T-cell (primary cell): ENCODE measurements around the gene CCNB1IP1. TPM values are rescaled to one million over a fixed set of nuclear protein-coding genes. Genes with fewer than 3 reads are reported as not detected.

Experiments
- ATAC-seq, 4 experiments: fragments of 200-7000 bp in 3 of 4; fragments of 150-1000 bp in 1 of 4; cut with Tn5 transposase; replicated peaks in 1 of 4; 1 replicate in 3 of 4; 2 replicates in 1 of 4; pipeline ENCODE4 v1.10.0; 2021; ENCODE audit warnings: moderate library complexity in 3 of 4, mild to moderate bottlenecking in 2 of 4, moderate number of reproducible peaks in 1 of 4
- CTCF ChIA-PET, 2 donors: fragments of 300-600 bp; sonication (Branson Sonifier 250); formaldehyde crosslinking; loops; one replicate each; lab custom pipeline; 2022; ENCODE audit warnings: antibody characterized with exemption in 2 of 2; lab: Charles Lee
- POLR2A ChIA-PET, 2 donors: fragments of 300-600 bp; sonication (Branson Sonifier 250); formaldehyde crosslinking; loops; one replicate each; lab custom pipeline; 2022; ENCODE audit warnings: antibody characterized with exemption in 2 of 2; lab: Charles Lee
- DNase-seq, 35 experiments: peaks; one replicate each; pipeline versions ENCODE4 v3.0.0 to v3.0.0-alpha.2; 2013 to 2023
- H3K27ac ChIP-seq: one replicate; pipeline ENCODE4 v1.5.1; 2013; ENCODE audit warnings: low read length
- H3K27me3 ChIP-seq, 2 experiments: replicated peaks in 1 of 2; 1 replicate in 1 of 2; 2 replicates in 1 of 2; pipeline versions ENCODE4 v1.6.1 to v1.7.0; 2013; ENCODE audit warnings: low read length in 1 of 2, mixed read lengths in 1 of 2; ENCODE audit not compliant: control insufficient read depth in 2 of 2, insufficient read depth in 2 of 2; ENCODE audit errors: extremely low read depth in 1 of 2
- H3K36me3 ChIP-seq, 2 donors: 1 replicate in 1 of 2; 2 replicates in 1 of 2; pipeline versions ENCODE4 v1.6.1 to v1.7.0; 2013; ENCODE audit warnings: low read length in 1 of 2; ENCODE audit not compliant: control insufficient read depth in 2 of 2, insufficient read depth in 1 of 2; ENCODE audit errors: extremely low read depth in 1 of 2
- H3K4me1 ChIP-seq, 2 experiments: 1 replicate in 1 of 2; 2 replicates in 1 of 2; pipeline versions ENCODE4 v1.6.1 to v1.7.0; 2013; ENCODE audit warnings: low read length in 2 of 2, mixed read lengths in 1 of 2; ENCODE audit not compliant: insufficient read depth in 2 of 2, control insufficient read depth in 1 of 2; ENCODE audit errors: extremely low read depth in 1 of 2
- H3K4me3 ChIP-seq, 2 donors: 1 replicate in 1 of 2; 2 replicates in 1 of 2; pipeline versions ENCODE4 v1.5.1 to v1.7.0; 2013; ENCODE audit warnings: mild to moderate bottlenecking in 2 of 2, low read length in 1 of 2, moderate library complexity in 1 of 2; ENCODE audit not compliant: control insufficient read depth in 1 of 2; ENCODE audit errors: extremely low read depth in 1 of 2
- H3K9me3 ChIP-seq: 2 replicates; pipeline ENCODE4 v1.7.0; 2013
- H3K27ac Mint-ChIP-seq, 2 donors: one replicate each; pipeline ENCODE4 v1.8.0; 2020 to 2021; ENCODE audit warnings: mild to moderate bottlenecking in 2 of 2, mixed read lengths in 2 of 2
- H3K27me3 Mint-ChIP-seq, 2 donors: one replicate each; pipeline ENCODE4 v1.8.0; 2021 to 2022; ENCODE audit warnings: mixed read lengths in 2 of 2
- H3K36me3 Mint-ChIP-seq: one replicate; pipeline ENCODE4 v1.8.0; 2021; ENCODE audit warnings: mixed read lengths
- H3K4me1 Mint-ChIP-seq, 3 donors: one replicate each; pipeline ENCODE4 v1.8.0; 2020 to 2022; ENCODE audit warnings: mixed read lengths in 3 of 3, mild to moderate bottlenecking in 1 of 3
- H3K4me3 Mint-ChIP-seq, 3 donors: one replicate each; pipeline ENCODE4 v1.8.0; 2020 to 2022; ENCODE audit warnings: mild to moderate bottlenecking in 3 of 3, mixed read lengths in 3 of 3, moderate library complexity in 3 of 3
- H3K9me3 Mint-ChIP-seq, 3 donors: one replicate each; pipeline ENCODE4 v1.8.0; 2020 to 2022; ENCODE audit warnings: mixed read lengths in 3 of 3
- WGBS: methylation state at CpG from one replicate; pipeline ENCODE4 v1.1.5; 2013; ENCODE audit warnings: missing lambda C conversion rate; ENCODE audit not compliant: insufficient coverage; 5-methylcytosine and 5-hydroxymethylcytosine counted together
- total RNA-seq, 35 experiments: library from RNA in 6 of 35; stranded (reverse) in 6 of 35; fragments of 120-200 nt in 1 of 35; gene quantifications; one replicate each; pipeline versions ENCODE4 v1.2.1 to v1.2.4 and lab custom pipeline; 2013 to 2026

Gene CCNB1IP1
- total RNA-seq, 5 donors from 2014 or later (not counting 1 experiment from before 2014, with no cell fraction given): 20.6 to 25.5 (median 23.0) TPM

DNA sequence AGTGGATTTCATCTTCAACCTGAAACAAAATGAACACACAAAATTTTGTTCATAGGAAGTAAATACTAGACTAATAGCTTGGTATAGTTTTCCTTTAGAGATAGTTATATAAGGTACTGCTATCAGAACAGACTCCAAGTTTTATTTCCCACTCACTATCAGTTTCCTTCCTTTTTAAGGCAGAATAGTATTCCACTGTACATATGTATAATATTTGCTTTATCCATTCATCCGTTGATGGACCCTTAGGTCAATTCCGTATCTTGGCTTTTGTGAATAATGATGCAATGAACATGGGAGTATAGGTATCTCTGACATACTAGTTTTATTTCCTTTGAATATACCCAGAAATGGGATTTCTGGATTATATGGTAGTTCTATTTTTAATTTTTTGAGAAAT, 3.7 kb downstream of the CCNB1IP1 start:
- H3K27me3 Mint-ChIP-seq: no peaks in the 10 kb centered on the region
- no peaks in the 10 kb centered on the region for H3K9me3 Mint-ChIP-seq
- Histone ChIP-seq H3K36me3 (peaks cover 0 to 13% of the 10 kb centered on the region in 2 donors), H3K4me3 (no peak overlapping the region), H3K27ac (no peak overlapping the region), H3K27me3 (no peaks in the 10 kb centered on the region), H3K9me3 (no peaks in the 10 kb centered on the region), H3K4me1 (peaks cover 7% of the 10 kb centered on the region in 2 experiments)
- ChIA-PET POLR2A (interaction anchor here (0.7 to 1.6 kb wide), 4 partner anchors 14 to 763 kb away, joined by 4 to 7 read pairs (median 5); partner anchors contain the start of gene PARP2 (in 1 of the 2)), CTCF (interaction anchor here (0.6 to 9.7 kb wide), 6 partner anchors 12 to 362 kb away, joined by 6 to 159 read pairs (median 14); partner anchors contain the start of genes PARP2 (in 1 of the 2) and TEP1 (in 1 of the 2))
- H3K4me1 Mint-ChIP-seq: peaks cover 32 to 45% (median 36%) of the 10 kb centered on the region in 3 donors
- ATAC-seq (no peak), DNase-seq (no peak)
- H3K36me3 Mint-ChIP-seq: peaks cover 4% of the 10 kb centered on the region
- WGBS: no CpG with 5 or more reads among the region's 2 CpGs
- no peak overlapping the region for H3K4me3 Mint-ChIP-seq
- H3K27ac Mint-ChIP-seq: no peak overlapping the region

DNA sequence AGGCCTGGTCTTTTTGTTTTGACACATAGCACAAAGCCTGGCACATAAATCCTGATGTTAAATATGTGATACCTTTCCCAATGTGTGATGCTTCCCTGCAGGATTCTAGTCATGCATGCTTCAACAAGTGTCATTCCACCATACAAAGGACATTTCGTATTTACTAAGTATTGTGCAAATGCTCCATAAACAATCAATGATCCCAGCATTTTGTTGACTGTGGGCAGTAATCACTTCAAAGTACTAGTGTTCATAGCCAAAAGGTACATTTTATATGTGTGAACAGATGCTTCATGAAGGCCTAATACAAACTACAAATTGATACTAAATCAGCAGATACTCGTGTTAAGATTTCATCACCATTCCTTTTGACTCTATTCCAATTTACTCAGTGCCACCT, 4.4 kb downstream of the CCNB1IP1 start:
- H3K27me3 ChIP-seq: no peaks in the 10 kb centered on the region
- peaks cover 0 to 13% of the 10 kb centered on the region in 2 donors for H3K36me3 ChIP-seq
- Mint-ChIP-seq H3K27ac (peak overlapping the region; percentile 5 to 52), H3K4me1 (peaks cover 32 to 44% (median 36%) of the 10 kb centered on the region in 3 donors), H3K36me3 (peaks cover 5% of the 10 kb centered on the region), H3K9me3 (no peaks in the 10 kb centered on the region), H3K4me3 (no peak overlapping the region), H3K27me3 (no peaks in the 10 kb centered on the region)
- no peaks in the 10 kb centered on the region for H3K9me3 ChIP-seq
- ChIA-PET POLR2A (interaction anchor here (0.5 to 1.6 kb wide), 3 partner anchors 15 to 362 kb away, joined by 4 to 6 read pairs (median 5); partner anchors contain the start of gene PARP2 (in 1 of the 2)), CTCF (interaction anchor here (0.7 to 9.7 kb wide), 15 partner anchors 10 to 363 kb away, joined by 3 to 159 read pairs (median 12); partner anchors contain the start of genes PARP2 (in 2 of the 2), APEX1 (in 1 of the 2) and OSGEP (in 1 of the 2))
- no peak overlapping the region for H3K4me3 ChIP-seq
- 100% methylated on average over 1 of the region's 2 CpGs for WGBS
- no peak overlapping the region for H3K27ac ChIP-seq
- ATAC-seq (no peak), DNase-seq (no peak)
- peaks cover 7% of the 10 kb centered on the region in 2 experiments for H3K4me1 ChIP-seq

DNA sequence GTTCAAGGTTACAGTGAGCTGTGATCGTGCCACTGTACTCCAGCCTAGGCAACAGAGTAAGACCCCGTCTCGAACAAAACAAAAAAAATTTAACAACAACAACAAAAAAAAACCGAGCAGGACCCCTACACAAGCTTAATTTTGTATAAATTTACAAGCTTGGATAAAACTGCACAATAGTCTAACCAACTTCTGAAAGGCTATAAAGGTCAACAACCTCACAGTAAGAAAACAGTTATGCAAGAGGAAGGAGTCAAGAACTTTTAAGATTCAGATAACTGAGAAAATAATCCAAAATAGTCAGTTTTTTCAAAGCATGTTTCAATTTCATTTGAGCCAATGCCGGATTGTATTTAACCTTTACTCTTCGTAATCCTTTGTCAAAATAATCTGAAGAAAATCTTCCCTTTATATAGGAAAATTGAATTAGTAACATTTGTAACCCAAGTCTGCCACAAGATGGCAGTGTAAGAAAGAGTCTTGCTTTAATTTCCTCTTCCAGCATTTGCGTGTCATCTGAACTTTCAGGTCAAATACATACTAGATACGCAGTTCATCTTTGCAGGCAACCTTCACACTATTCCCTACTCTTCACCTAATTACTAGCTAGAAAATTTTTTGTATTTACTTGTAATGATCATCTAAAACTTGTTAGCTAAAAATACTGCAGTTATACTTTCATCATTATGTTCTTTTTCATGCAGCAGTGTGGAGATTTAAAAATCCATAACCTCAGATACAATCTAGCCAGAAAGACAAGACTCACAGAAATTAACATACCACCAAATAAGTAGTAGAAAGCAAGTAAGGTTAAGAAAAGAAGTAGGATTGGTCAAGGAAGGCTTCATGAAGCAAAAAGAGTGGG, 5.8 kb downstream of the CCNB1IP1 start:
- CTCF ChIA-PET: interaction anchor here (0.6 to 9.7 kb wide), 30 partner anchors 9 to 644 kb away, joined by 3 to 159 read pairs (median 5); partner anchors contain the start of genes PARP2 (in 2 of the 2), APEX1 (in 1 of the 2), OSGEP (in 1 of the 2) and PIP4P1 (in 1 of the 2)

DNA sequence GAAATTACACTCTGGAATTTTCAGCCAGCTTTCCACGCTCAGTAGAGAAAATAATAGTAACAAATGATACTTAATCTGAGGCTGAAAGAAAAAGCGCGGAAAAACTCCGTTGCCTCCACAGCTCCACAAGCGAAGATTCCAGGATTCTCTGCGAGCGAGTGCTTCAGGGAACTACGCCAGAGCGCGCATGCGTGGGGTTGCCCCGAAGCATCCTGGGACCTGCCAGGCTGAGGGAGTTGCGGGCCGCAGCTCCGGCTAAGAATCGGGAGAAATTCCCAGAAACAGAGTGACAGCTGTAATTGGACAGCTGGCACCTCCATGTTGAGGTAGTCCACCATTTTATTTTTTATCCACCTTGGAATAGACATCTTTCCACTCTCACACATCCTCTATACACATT, 15.4 kb downstream of the CCNB1IP1 start:
- H3K36me3 ChIP-seq: peaks cover 3 to 48% of the 10 kb centered on the region in 2 donors
- WGBS: over 99% methylated on average over 11 of the region's 16 CpGs
- POLR2A ChIA-PET: no interaction called here
- H3K27ac Mint-ChIP-seq: no peak overlapping the region
- CTCF ChIA-PET: interaction anchor here in 1 of 2 donors (0.7 kb wide), 1 partner anchor 218 kb away, joined by 6 read pairs; no protein-coding TSS in a partner anchor
- H3K27me3 Mint-ChIP-seq: no peaks in the 10 kb centered on the region
- no peak overlapping the region for H3K27ac ChIP-seq
- no peaks in the 10 kb centered on the region for H3K4me1 Mint-ChIP-seq
- H3K36me3 Mint-ChIP-seq: peaks cover 34% of the 10 kb centered on the region
- no peaks in the 10 kb centered on the region for H3K9me3 Mint-ChIP-seq
- H3K4me3 Mint-ChIP-seq: no peak overlapping the region
- ATAC-seq (no peak), DNase-seq (no peak)
- no peaks in the 10 kb centered on the region for H3K9me3 ChIP-seq
- no peak overlapping the region for H3K4me3 ChIP-seq
- no peaks in the 10 kb centered on the region for H3K27me3 ChIP-seq
- no peaks in the 10 kb centered on the region for H3K4me1 ChIP-seq

More for the DNA sequence above, 5.8 kb downstream of the CCNB1IP1 start:
- peak in 8 of 35 experiments; percentile 9 to 84 (median 31) for DNase-seq
- Histone ChIP-seq H3K4me3 (no peak overlapping the region), H3K36me3 (peaks cover 0 to 20% of the 10 kb centered on the region in 2 donors), H3K9me3 (no peaks in the 10 kb centered on the region), H3K4me1 (peaks cover 0 to under 1% of the 10 kb centered on the region in 2 experiments), H3K27ac (no peak overlapping the region), H3K27me3 (no peaks in the 10 kb centered on the region)
- POLR2A ChIA-PET: interaction anchor here (0.8 to 1.9 kb wide), 4 partner anchors 14 to 355 kb away, joined by 4 to 6 read pairs (median 6); partner anchors contain the start of gene PARP2 (in 2 of the 2)
- Mint-ChIP-seq H3K4me1 (peaks cover 19 to 29% (median 24%) of the 10 kb centered on the region in 3 donors), H3K36me3 (peaks cover 5% of the 10 kb centered on the region), H3K27ac (peak overlapping the region; percentile 70 to 79), H3K9me3 (no peaks in the 10 kb centered on the region), H3K27me3 (no peaks in the 10 kb centered on the region), H3K4me3 (peak overlapping the region in 1 of 3 donors; percentile 13)
- peak; percentile 46 to 72 (median 60) for ATAC-seq
- no CpG with 5 or more reads among the region's 8 CpGs for WGBS

DNA sequence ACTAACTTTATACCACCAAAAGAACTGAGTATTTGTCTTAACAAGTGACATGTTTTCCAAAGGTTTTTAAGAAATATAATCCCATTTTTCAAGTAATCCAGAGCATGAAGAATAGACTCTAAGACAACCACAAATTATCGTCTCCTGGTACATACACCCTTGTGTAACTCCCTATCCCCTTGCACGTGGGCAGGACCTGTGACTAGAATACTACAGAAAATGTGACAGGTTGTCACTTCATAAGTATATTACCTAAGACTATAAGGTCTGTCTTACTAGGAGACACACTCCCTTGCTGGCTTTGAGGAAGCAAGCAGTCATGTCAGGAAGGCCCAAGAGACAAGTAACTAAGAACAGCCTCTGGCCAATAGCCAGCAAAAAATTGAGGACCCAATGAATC, 19.1 kb downstream of the CCNB1IP1 start:
- Histone ChIP-seq H3K4me3 (no peak overlapping the region), H3K4me1 (no peaks in the 10 kb centered on the region), H3K36me3 (peaks cover 0 to 53% of the 10 kb centered on the region in 2 donors), H3K27me3 (no peaks in the 10 kb centered on the region), H3K9me3 (no peaks in the 10 kb centered on the region), H3K27ac (no peak overlapping the region)
- CTCF ChIA-PET: no interaction called here
- POLR2A ChIA-PET: no interaction called here
- Mint-ChIP-seq H3K27ac (peak overlapping the region in 1 of 2 donors; percentile 24), H3K4me3 (no peak overlapping the region), H3K27me3 (no peaks in the 10 kb centered on the region), H3K9me3 (no peaks in the 10 kb centered on the region), H3K4me1 (no peaks in the 10 kb centered on the region), H3K36me3 (peaks cover 31% of the 10 kb centered on the region)
- ATAC-seq (no peak), DNase-seq (no peak)
- WGBS: no CpG with 5 or more reads among the region's 2 CpGs

DNA sequence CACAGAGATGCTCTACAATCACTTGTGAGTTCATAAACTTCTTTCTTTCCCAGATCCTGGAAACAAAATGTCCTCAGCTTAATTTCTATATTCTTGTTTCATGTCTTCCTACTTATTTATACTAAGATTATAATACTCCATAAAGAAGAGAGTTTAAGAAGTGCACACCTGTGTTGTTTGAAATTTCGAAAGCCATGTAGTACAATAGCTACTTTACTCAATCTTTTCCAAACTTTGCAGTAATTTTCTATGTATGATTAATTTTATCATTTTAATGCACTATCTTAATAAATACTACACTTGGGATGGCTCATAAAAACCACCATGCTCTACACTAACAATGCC, 27.0 kb downstream of the CCNB1IP1 start:
- Histone ChIP-seq H3K4me3 (peak overlapping the region; percentile 75 to 90), H3K27me3 (no peaks in the 10 kb centered on the region), H3K36me3 (peaks cover 0 to 8% of the 10 kb centered on the region in 2 donors), H3K4me1 (peaks cover 6 to 12% of the 10 kb centered on the region in 2 experiments), H3K9me3 (no peaks in the 10 kb centered on the region), H3K27ac (no peak overlapping the region)
- WGBS: no CpG with 5 or more reads among the region's 1 CpG
- ATAC-seq (peak in 1 of 4 experiments; percentile 5), DNase-seq (no peak)
- no peaks in the 10 kb centered on the region for H3K27me3 Mint-ChIP-seq
- peaks cover 14% of the 10 kb centered on the region for H3K36me3 Mint-ChIP-seq
- peak overlapping the region; percentile 90 to 95 (median 94) for H3K4me3 Mint-ChIP-seq
- peak overlapping the region; percentile 76 to 89 for H3K27ac Mint-ChIP-seq
- peaks cover 34 to 37% (median 36%) of the 10 kb centered on the region in 3 donors for H3K4me1 Mint-ChIP-seq
- POLR2A ChIA-PET: no interaction called here
- CTCF ChIA-PET: interaction anchor here in 1 of 2 donors (1.1 to 1.5 kb wide), 6 partner anchors 22 to 375 kb away, joined by 3 to 5 read pairs (median 4); partner anchors contain the start of genes APEX1 and PARP2
- H3K9me3 Mint-ChIP-seq: no peaks in the 10 kb centered on the region
